Panc1 (cell line): Measurements from ENCODE around the gene SSTR5. TPM values are rescaled to one million over a fixed set of nuclear protein-coding genes. Genes with fewer than 3 reads are reported as not detected.

Source experiments
- ATAC-seq: fragments of 200-7000 bp; cut with Tn5 transposase; 2 replicates; pipeline ENCODE4 v1.9.1; 2020; ENCODE audit warnings: mild to moderate bottlenecking, moderate library complexity
- BruUV-seq: library from RNA; stranded (reverse); fragments of 400-500 nt; replicated peaks from 2 replicates; lab custom pipeline; 2021; lab: Mats Ljungman, UMichigan
- CTCF ChIA-PET: fragments of 300-600 bp; sonication (Branson Sonifier 250); formaldehyde crosslinking; loops from one replicate; lab custom pipeline; 2022; ENCODE audit warnings: antibody characterized with exemption; lab: Charles Lee
- POLR2A ChIA-PET: fragments of 300-600 bp; sonication (Branson Sonifier 250); formaldehyde crosslinking; loops from one replicate; lab custom pipeline; 2022; ENCODE audit warnings: antibody characterized with exemption; lab: Charles Lee
- DNase-seq: peaks from one replicate; pipeline ENCODE4 v3.0.0-alpha.2; 2010; ENCODE audit warnings: low read depth, low spot score
- H3K27ac ChIP-seq: 2 replicates; pipeline ENCODE4 v1.5.1; 2011; ENCODE audit warnings: mild to moderate bottlenecking, low read length, inconsistent platforms
- H3K27me3 ChIP-seq: fragments of 200-500 bp; sonication (Bioruptor generic); 2 replicates; pipeline ENCODE4 v1.6.0; 2014; ENCODE audit warnings: low read length, inconsistent platforms; ENCODE audit not compliant: control insufficient read depth, insufficient read depth
- H3K36me3 ChIP-seq: fragments of 200-500 bp; sonication (Bioruptor generic); 2 replicates; pipeline ENCODE4 v1.5.1; 2014; ENCODE audit warnings: inconsistent platforms, mild to moderate bottlenecking, low read length, moderate library complexity; ENCODE audit not compliant: control insufficient read depth, insufficient read depth
- H3K4me1 ChIP-seq: 2 replicates; pipeline ENCODE4 v1.5.1; 2011; ENCODE audit warnings: inconsistent platforms, mild to moderate bottlenecking, low read length, moderate library complexity; ENCODE audit not compliant: control insufficient read depth, insufficient read depth
- H3K4me3 ChIP-seq, 2 experiments: 2 replicates each; pipeline ENCODE4 v1.5.1; 2011 to 2012; ENCODE audit warnings: low read depth in 2 of 2, low read length in 2 of 2, mild to moderate bottlenecking in 2 of 2, inconsistent platforms in 1 of 2, moderate library complexity in 1 of 2
- H3K9me3 ChIP-seq: fragments of 200-500 bp; sonication (Bioruptor generic); 2 replicates; pipeline ENCODE4 v1.5.1; 2014; ENCODE audit warnings: low read depth, mild to moderate bottlenecking, inconsistent platforms, low read length, moderate library complexity; ENCODE audit not compliant: control insufficient read depth, insufficient read depth
- CTCF ChIP-seq: fragments of 450-650 bp; IDR thresholded peaks from 2 replicates; pipeline ENCODE4 v1.5.1; 2017; ENCODE audit warnings: mild to moderate bottlenecking
- POLR2AphosphoS5 ChIP-seq: IDR thresholded peaks from 2 replicates; pipeline ENCODE4 v1.6.1; 2012; ENCODE audit warnings: mild to moderate bottlenecking, low read depth, low read length, moderate library complexity
- REST ChIP-seq, 2 experiments: IDR thresholded peaks; 2 replicates each; pipeline ENCODE4 v1.6.1; 2011 to 2012; ENCODE audit warnings: low read depth in 2 of 2, control low read depth in 1 of 2, low read length in 1 of 2, mild to moderate bottlenecking in 1 of 2, moderate library complexity in 1 of 2; ENCODE audit not compliant: insufficient read depth in 1 of 2
- SIN3A ChIP-seq: IDR thresholded peaks from 2 replicates; pipeline ENCODE4 v1.6.1; 2012; ENCODE audit warnings: low read depth, mild to moderate bottlenecking, low read length, moderate library complexity, borderline replicate concordance; ENCODE audit not compliant: insufficient read depth
- TCF7L2 ChIP-seq: IDR thresholded peaks from 2 replicates; pipeline ENCODE4 v1.6.1; 2011; ENCODE audit warnings: mild to moderate bottlenecking, low read depth, low read length, inconsistent platforms
- in situ Hi-C: cut with HindIII; loops from 2 replicates; pipeline ENCODE4 v1.10.0; 2016; ENCODE audit warnings: low sequenced_read_pairs, low pct_unique_long_range_greater_than_20kb
- intact Hi-C: fragments of 100-400 bp; cut with micrococcal nuclease; formaldehyde crosslinking; loops from one replicate; pipeline ENCODE4 v1.10.0; 2022; ENCODE audit not compliant: unreplicated experiment
- total RNA-seq: library from RNA; stranded (reverse); gene quantifications from one replicate; pipeline ENCODE4 v1.2.1, GENCODE V29; 2021; ENCODE audit not compliant: unreplicated experiment

Gene SSTR5
- total RNA-seq, 1 experiment from 2014 or later, result 2.8 TPM

- Histone ChIP-seq H3K27me3 (no peaks in the 10 kb centered on the region), H3K4me1 (peaks cover 45% of the 10 kb centered on the region), H3K27ac (no peak overlapping the region; the same call in 1 of the 2 replicates), H3K36me3 (no peaks in the 10 kb centered on the region), H3K9me3 (no peaks in the 10 kb centered on the region), H3K4me3 (no peak overlapping the region)
- ChIA-PET POLR2A (no interaction called here), CTCF (no interaction called here)
- BruUV-seq, result no TSS peak
- in situ Hi-C loops, result no loop called here
- ATAC-seq (no peak), DNase-seq (no peak)
- intact Hi-C loops, result no loop called here
- TF ChIP-seq SIN3A (no peak), CTCF (no peak), REST (IDR thresholded peaks at IDR 0.05; ENCODE audit: insufficient read depth in 1 of 2, low read depth in 2 of 2, low read length in 1 of 2) (no peak), TCF7L2 (no peak), POLR2AphosphoS5 (no peak)
Observed at GRCh38 chr16:1094601-1095449, 22.3 kb downstream of the SSTR5 start.

GRCh38 chr16:1095450-1096168, 23.1 kb downstream of the SSTR5 start:
- DNase-seq, result no peak
- CTCF ChIA-PET, result no interaction called here
- Histone ChIP-seq H3K4me1 (peaks cover 38% of the 10 kb centered on the region), H3K36me3 (no peaks in the 10 kb centered on the region), H3K9me3 (no peaks in the 10 kb centered on the region), H3K27ac (no peak overlapping the region; the same call in 1 of the 2 replicates), H3K4me3 (no peak overlapping the region), H3K27me3 (no peaks in the 10 kb centered on the region)
- POLR2A ChIA-PET, result no interaction called here
- BruUV-seq, result no TSS peak
- intact Hi-C loops (no loop called here), in situ Hi-C loops (no loop called here)
- ATAC-seq, result no peak
- TF ChIP-seq POLR2AphosphoS5 (no peak), CTCF (peak; percentile 20; the same call in 1 of the 2 replicates)
